Right lobe of liver (tissue), 4 donors: ENCODE measurements around the gene SNRNP35.

Experiments
- POLR2A ChIP-seq: fragments of 450-650 bp; IDR thresholded peaks from one replicate; pipeline ENCODE4 v1.6.1; 2017; ENCODE audit warnings: antibody characterized with exemption, mild to moderate bottlenecking
- TF ChIP-seq, protein P1 (sequence below), 4 donors: fragments of 200-600 bp in 3 of 4; fragments of 450-650 bp in 1 of 4; IDR thresholded peaks; one replicate each; pipeline versions ENCODE4 v1.5.1 to v1.8.0; 2016 to 2022; ENCODE audit warnings: antibody characterized with exemption in 4 of 4, mild to moderate bottlenecking in 2 of 4
- donor health status: DM: no; HTN: no; CAD: no.
- donor health status: DM: no; HTN: no; CAD: no.
- donor health status: DM: no; HTN: yes; CAD: no.

DNA sequence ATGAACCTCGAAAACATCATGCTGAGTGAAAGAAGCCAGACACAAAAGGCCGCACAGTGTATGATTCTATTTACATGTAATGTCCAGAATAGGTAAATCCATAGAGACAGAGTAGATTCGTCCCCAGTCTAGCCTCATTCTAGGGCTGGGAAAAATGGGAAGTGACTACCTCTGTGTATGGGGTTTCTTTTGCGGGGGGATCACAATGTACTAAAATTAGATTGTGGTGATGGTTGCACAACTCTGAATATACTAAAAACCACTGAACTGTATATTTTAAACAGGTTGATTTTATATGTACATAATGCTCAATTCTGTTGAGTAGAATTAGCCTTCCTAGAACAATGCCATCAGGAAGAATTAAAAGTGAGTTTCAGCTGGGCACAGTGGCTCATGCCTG is 15.2 kb upstream of the SNRNP35 start:
- TF ChIP-seq, protein P1, sequence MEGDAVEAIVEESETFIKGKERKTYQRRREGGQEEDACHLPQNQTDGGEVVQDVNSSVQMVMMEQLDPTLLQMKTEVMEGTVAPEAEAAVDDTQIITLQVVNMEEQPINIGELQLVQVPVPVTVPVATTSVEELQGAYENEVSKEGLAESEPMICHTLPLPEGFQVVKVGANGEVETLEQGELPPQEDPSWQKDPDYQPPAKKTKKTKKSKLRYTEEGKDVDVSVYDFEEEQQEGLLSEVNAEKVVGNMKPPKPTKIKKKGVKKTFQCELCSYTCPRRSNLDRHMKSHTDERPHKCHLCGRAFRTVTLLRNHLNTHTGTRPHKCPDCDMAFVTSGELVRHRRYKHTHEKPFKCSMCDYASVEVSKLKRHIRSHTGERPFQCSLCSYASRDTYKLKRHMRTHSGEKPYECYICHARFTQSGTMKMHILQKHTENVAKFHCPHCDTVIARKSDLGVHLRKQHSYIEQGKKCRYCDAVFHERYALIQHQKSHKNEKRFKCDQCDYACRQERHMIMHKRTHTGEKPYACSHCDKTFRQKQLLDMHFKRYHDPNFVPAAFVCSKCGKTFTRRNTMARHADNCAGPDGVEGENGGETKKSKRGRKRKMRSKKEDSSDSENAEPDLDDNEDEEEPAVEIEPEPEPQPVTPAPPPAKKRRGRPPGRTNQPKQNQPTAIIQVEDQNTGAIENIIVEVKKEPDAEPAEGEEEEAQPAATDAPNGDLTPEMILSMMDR (IDR thresholded peaks at IDR 0.05) = no peak
- TF ChIP-seq POLR2A = no peak
